ENCODE data around the gene NUP42. TPM values are rescaled to one million over a fixed set of nuclear protein-coding genes. Genes with fewer than 3 reads are reported as not detected.

NUP42 gene
- total and polyA plus RNA-seq, 9 of the 15 experiments (the other 6 are each of a cell fraction or from before 2014, with no cell fraction given), result 41.8 to 86.4 (median 71.2) TPM

DNA sequence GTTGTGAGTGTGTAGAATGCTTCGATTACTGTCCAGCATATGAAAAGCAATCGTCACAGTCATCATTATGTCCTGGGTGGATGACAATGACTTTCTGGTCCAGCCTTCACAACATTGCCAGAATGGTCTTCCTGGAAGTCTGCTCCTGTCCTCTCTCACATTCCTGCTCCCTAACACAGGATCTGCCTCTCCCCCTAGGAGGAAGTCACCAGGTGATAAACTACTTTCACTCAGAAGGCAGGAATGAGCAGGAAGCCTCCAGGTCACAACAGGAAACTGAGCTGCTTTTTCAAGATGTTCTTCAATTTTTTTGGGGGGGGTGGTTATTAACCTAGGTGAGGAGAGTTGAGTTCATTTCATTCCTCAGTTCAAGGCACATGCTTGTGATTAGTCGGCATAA, 51.1 kb downstream of the NUP42 start (continued):
- TF ChIP-seq, protein P1, sequence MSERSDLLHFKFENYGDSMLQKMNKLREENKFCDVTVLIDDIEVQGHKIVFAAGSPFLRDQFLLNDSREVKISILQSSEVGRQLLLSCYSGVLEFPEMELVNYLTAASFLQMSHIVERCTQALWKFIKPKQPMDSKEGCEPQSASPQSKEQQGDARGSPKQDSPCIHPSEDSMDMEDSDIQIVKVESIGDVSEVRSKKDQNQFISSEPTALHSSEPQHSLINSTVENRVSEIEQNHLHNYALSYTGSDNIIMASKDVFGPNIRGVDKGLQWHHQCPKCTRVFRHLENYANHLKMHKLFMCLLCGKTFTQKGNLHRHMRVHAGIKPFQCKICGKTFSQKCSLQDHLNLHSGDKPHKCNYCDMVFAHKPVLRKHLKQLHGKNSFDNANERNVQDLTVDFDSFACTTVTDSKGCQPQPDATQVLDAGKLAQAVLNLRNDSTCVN (CRISPR knock-in tag; IDR thresholded peaks at IDR 0.05), result no peak
- no peak for TF ChIP-seq ERF (CRISPR knock-in tag; IDR thresholded peaks at IDR 0.05)

DNA sequence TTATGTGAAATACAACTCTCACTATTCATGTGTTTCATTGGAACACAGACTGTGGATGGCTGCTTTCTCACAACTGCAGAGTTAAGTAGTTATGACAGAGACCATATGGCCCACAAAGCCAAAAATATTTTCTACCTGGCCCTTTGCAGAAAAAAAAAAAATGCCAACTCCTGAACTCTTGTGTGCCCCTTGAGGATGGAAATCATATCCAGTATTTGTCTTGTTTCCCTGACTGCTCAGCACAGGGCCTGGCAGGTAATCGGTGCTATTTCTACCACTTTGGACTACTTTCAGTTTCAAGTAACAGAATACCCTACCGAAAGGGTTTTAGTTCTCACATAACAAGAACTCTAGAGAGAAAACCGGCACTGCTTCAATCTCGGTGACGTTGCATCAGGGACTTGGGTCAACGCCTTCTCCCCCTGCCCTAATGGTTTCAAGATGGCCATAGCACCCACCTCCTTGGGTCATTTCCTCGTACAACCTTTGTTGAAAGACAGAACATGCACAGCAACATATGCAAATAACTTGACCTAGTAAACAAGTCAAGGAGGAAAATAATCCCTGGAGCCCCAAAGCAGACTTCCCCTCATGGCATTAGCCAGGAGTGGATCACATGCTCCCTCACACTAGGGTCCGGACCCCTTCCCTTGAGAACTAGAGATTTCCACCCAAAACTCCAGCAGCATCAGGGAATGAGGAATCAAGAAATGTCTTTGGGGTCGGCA, 52.9 kb downstream of the NUP42 start:
- Histone ChIP-seq H3K4me1 (replicated peaks in 1 of 2; ENCODE audit: control insufficient read depth in 2 of 2, insufficient read depth in 2 of 2, low read length in 2 of 2) (peaks cover 0 to 17% of the 10 kb centered on the region in 2 experiments; a peak in 2 of 5 replicates), H3K9me1 (ENCODE audit: control insufficient read depth, insufficient read depth, low read length) (no peaks in the 10 kb centered on the region), H3K36me3 (ENCODE audit: control insufficient read depth, insufficient read depth, low read length) (no peaks in the 10 kb centered on the region), H3K9me3 (replicated peaks; ENCODE audit: control insufficient read depth, insufficient read depth, low read depth, low read length) (no peaks in the 10 kb centered on the region), H3K79me2 (ENCODE audit: control insufficient read depth, insufficient read depth, low read length) (no peaks in the 10 kb centered on the region), H4K20me1 (replicated peaks; ENCODE audit: control insufficient read depth, insufficient read depth, low read length) (no peaks in the 10 kb centered on the region), H3K27me3 (ENCODE audit: control insufficient read depth in 2 of 2, insufficient read depth in 2 of 2, low read length in 2 of 2) (no peaks in the 10 kb centered on the region), H3K4me3 (no peak overlapping the region), H3K27ac (ENCODE audit: extremely low read depth, low read depth, low read length) (no peak overlapping the region), H3K9ac (ENCODE audit: insufficient read depth in 1 of 2, low read depth in 2 of 2, low read length in 2 of 2) (no peak overlapping the region), H2AFZ (ENCODE audit: low read depth, low read length) (peak overlapping the region; percentile 88), H3K4me2 (ENCODE audit: insufficient read depth, low read length) (peak overlapping the region; percentile 62)
- intact Hi-C loops (cut with micrococcal nuclease) (no loop called here), in situ Hi-C loops (cut with MboI) (no loop called here)
- no TSS peak for BruUV-seq (replicated peaks)
- ChIA-PET CTCF (ENCODE audit: low intra/inter-chr PET ratio) (no interaction called here), POLR2A (no interaction called here)
- WGBS (ENCODE audit: insufficient coverage, low coverage, missing lambda C conversion rate), result 29% methylated on average over 9 of the region's 9 CpGs
- DNase-seq (ENCODE audit: extremely low read depth in 1 of 4, low spot score in 3 of 4), result no peak
- no peak for FAIRE-seq
- ATAC-seq, result peak; percentile 45
- TF ChIP-seq, protein P2, sequence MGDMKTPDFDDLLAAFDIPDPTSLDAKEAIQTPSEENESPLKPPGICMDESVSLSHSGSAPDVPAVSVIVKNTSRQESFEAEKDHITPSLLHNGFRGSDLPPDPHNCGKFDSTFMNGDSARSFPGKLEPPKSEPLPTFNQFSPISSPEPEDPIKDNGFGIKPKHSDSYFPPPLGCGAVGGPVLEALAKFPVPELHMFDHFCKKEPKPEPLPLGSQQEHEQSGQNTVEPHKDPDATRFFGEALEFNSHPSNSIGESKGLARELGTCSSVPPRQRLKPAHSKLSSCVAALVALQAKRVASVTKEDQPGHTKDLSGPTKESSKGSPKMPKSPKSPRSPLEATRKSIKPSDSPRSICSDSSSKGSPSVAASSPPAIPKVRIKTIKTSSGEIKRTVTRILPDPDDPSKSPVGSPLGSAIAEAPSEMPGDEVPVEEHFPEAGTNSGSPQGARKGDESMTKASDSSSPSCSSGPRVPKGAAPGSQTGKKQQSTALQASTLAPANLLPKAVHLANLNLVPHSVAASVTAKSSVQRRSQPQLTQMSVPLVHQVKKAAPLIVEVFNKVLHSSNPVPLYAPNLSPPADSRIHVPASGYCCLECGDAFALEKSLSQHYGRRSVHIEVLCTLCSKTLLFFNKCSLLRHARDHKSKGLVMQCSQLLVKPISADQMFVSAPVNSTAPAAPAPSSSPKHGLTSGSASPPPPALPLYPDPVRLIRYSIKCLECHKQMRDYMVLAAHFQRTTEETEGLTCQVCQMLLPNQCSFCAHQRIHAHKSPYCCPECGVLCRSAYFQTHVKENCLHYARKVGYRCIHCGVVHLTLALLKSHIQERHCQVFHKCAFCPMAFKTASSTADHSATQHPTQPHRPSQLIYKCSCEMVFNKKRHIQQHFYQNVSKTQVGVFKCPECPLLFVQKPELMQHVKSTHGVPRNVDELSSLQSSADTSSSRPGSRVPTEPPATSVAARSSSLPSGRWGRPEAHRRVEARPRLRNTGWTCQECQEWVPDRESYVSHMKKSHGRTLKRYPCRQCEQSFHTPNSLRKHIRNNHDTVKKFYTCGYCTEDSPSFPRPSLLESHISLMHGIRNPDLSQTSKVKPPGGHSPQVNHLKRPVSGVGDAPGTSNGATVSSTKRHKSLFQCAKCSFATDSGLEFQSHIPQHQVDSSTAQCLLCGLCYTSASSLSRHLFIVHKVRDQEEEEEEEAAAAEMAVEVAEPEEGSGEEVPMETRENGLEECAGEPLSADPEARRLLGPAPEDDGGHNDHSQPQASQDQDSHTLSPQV (IDR thresholded peaks at IDR 0.05), result 0 out of 2 replicates have a peak, but pooled peaks have one; percentile 17
- no peak for TF ChIP-seq XRCC5 (IDR thresholded peaks at IDR 0.05; ENCODE audit: low read depth, low read length)
- no peak for TF ChIP-seq ZNF445 (CRISPR knock-in tag; IDR thresholded peaks at IDR 0.05; ENCODE audit: low read depth)
- TF ChIP-seq PHB (CRISPR knock-in tag; IDR thresholded peaks at IDR 0.05), result no peak
- TF ChIP-seq, protein P3, sequence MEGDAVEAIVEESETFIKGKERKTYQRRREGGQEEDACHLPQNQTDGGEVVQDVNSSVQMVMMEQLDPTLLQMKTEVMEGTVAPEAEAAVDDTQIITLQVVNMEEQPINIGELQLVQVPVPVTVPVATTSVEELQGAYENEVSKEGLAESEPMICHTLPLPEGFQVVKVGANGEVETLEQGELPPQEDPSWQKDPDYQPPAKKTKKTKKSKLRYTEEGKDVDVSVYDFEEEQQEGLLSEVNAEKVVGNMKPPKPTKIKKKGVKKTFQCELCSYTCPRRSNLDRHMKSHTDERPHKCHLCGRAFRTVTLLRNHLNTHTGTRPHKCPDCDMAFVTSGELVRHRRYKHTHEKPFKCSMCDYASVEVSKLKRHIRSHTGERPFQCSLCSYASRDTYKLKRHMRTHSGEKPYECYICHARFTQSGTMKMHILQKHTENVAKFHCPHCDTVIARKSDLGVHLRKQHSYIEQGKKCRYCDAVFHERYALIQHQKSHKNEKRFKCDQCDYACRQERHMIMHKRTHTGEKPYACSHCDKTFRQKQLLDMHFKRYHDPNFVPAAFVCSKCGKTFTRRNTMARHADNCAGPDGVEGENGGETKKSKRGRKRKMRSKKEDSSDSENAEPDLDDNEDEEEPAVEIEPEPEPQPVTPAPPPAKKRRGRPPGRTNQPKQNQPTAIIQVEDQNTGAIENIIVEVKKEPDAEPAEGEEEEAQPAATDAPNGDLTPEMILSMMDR (IDR thresholded peaks at IDR 0.05 in 2 of 3, conservative IDR thresholded peaks at IDR 0.05 in 1 of 3; ENCODE audit: insufficient read depth in 2 of 3, low read depth in 1 of 3, low read length in 3 of 3), result 0 out of 6 replicates have a peak, but pooled peaks of 2 of the 3 experiments have one; percentile 4 to 11
- TF ChIP-seq NR2C1 (IDR thresholded peaks at IDR 0.05), result no peak
- 0 out of 2 replicates have a peak, but pooled peaks have one; percentile 12 for TF ChIP-seq NR2C1 (tag; IDR thresholded peaks at IDR 0.05)
- TF ChIP-seq SIN3A (IDR thresholded peaks at IDR 0.05; ENCODE audit: borderline replicate concordance in 2 of 2, control insufficient read depth in 1 of 2, low read depth in 2 of 2, low read length in 2 of 2), result no peak
- no peak for TF ChIP-seq PTTG1 (tag; IDR thresholded peaks at IDR 0.05; ENCODE audit: low read depth)
